ENCODE measurements around the gene GRM8.

The GRM8 gene

DNA sequence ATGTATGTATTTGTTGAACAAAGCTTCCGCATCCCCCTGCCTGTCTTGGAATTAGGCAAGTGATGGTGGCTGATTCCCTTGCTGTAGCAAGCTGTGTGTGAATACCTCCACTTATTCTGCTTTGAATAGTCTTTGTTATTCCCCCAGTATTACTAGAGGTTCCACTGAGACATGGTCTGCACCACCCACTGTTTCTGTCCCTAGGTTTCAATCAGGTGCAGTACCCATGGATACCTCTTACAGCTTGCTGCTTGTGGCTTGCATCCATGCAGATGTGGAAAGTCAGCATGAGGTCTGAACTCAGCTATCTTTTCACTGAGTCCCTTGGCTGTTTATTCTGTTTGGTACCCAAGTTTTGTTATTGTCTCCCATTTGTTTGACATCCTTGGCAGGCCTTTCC, 447.4 kb downstream of the GRM8 start:
- Histone ChIP-seq H3K27ac (no peak overlapping the region), H3K4me3 (no peak overlapping the region)
- DNase-seq (ENCODE audit: low spot score): no peak
- TF ChIP-seq, protein P1, sequence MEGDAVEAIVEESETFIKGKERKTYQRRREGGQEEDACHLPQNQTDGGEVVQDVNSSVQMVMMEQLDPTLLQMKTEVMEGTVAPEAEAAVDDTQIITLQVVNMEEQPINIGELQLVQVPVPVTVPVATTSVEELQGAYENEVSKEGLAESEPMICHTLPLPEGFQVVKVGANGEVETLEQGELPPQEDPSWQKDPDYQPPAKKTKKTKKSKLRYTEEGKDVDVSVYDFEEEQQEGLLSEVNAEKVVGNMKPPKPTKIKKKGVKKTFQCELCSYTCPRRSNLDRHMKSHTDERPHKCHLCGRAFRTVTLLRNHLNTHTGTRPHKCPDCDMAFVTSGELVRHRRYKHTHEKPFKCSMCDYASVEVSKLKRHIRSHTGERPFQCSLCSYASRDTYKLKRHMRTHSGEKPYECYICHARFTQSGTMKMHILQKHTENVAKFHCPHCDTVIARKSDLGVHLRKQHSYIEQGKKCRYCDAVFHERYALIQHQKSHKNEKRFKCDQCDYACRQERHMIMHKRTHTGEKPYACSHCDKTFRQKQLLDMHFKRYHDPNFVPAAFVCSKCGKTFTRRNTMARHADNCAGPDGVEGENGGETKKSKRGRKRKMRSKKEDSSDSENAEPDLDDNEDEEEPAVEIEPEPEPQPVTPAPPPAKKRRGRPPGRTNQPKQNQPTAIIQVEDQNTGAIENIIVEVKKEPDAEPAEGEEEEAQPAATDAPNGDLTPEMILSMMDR (IDR thresholded peaks at IDR 0.05): no peak

DNA sequence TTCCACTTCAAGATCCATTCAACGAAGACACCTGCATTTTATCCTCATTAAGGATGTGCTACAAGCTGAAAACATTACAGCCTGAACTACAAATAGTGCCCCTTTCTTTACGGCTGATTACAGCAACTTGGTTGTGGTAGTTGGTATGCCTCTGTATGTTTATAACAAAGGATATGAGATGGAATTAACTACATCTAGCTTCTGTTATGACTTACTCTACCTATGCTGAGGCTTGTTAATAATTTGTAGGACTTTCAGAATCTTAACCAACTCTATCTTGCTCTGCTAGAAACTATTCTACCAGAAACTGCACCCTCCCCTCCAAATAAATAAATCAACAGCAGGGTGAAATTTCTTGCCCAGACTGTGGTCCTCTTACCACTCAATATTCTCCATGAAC, 448.1 kb downstream of the GRM8 start:
- no peak for DNase-seq (ENCODE audit: low spot score)
- Histone ChIP-seq H3K4me3 (no peak overlapping the region), H3K27ac (no peak overlapping the region)
- TF ChIP-seq, protein P1 (IDR thresholded peaks at IDR 0.05): no peak

- TF ChIP-seq, protein P1 (IDR thresholded peaks at IDR 0.05): no peak
- DNase-seq (ENCODE audit: low spot score): no peak
- H3K4me3 ChIP-seq: no peak overlapping the region
- H3K27ac ChIP-seq: no peak overlapping the region
Measured at GRCh38 chr7:126803990-126804389, 448.8 kb downstream of the GRM8 start.

DNA sequence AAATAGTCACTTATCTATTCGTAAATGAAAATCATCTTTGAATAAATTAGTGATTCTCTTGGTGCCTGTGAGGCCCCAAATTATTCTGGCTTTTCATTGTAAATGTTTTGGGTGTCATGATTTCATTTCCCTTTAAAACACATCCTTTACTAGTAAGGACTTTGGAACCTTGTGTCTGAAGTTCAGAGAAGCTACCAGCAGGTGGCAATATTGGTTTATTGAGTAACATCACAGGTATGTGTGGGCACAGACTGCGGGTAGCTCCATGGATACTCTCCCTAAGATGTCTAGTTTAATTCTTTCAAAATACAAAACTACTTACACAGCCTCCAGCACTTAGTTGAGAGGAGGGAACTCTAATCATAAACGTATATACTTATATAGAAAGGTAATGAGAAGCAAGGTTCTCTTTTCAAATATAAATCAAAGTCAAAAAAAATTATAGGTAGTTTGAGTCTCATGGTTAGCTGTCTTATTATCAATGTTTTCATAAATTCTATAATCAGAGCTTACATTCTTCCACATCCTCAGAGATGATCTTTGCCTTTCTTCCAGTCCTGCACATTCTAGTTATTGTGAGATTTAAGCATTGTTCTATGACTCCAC, 449.6 kb downstream of the GRM8 start:
- no peak for DNase-seq (ENCODE audit: low spot score)
- TF ChIP-seq, protein P1 (IDR thresholded peaks at IDR 0.05): no peak
- H3K4me3 ChIP-seq: no peak overlapping the region
- H3K27ac ChIP-seq: no peak overlapping the region

GRCh38 chr7:126801733-126802132, 451.0 kb downstream of the GRM8 start:
- TF ChIP-seq, protein P1 (IDR thresholded peaks at IDR 0.05): no peak
- no peak overlapping the region for H3K4me3 ChIP-seq
- H3K27ac ChIP-seq: no peak overlapping the region
- DNase-seq (ENCODE audit: low spot score): no peak

- no peak for DNase-seq (ENCODE audit: low spot score)
- Histone ChIP-seq H3K27ac (no peak overlapping the region), H3K4me3 (no peak overlapping the region)
- TF ChIP-seq, protein P1 (IDR thresholded peaks at IDR 0.05): no peak
Measured at GRCh38 chr7:126799541-126799940, 453.2 kb downstream of the GRM8 start.

DNA sequence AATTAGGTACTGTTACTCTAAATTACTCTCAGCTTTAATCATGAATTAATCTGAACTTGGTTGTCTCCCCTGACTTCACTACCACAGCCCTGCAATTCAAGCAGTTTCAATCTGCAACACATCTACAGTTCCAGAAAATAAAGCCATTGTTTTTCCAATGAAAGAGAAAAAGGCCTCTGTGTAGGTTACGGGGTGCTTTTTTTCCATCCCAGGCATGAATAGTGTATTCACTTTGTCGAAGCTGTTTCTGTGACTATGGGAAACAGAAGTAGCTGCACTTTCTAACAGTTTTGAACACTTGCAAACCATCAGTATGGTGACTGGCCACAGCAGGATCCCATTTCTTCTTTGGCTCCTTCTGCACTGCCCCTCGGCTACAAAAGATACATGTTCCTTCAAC, 460.2 kb downstream of the GRM8 start:
- Histone ChIP-seq H3K27ac (no peak overlapping the region), H3K4me3 (no peak overlapping the region)
- no peak for DNase-seq (ENCODE audit: low spot score)
- TF ChIP-seq, protein P1 (IDR thresholded peaks at IDR 0.05): no peak

Measured in coronary artery (tissue), 2 donors.